GM23338 (cell line): ENCODE results near the gene NHLRC4.

Experiments used
- CREB1 ChIP-seq: fragments of 250-450 bp; sonication (Bioruptor Pico); IDR thresholded peaks from 2 replicates; pipeline ENCODE4 v1.5.0; 2020; ENCODE audit warnings: low read depth, mild to moderate bottlenecking, moderate library complexity
- EZH2 ChIP-seq: fragments of 200-600 bp; sonication (generic); IDR thresholded peaks from one replicate; pipeline ENCODE4 v1.8.0; 2017; ENCODE audit warnings: antibody characterized with exemption, mild to moderate bottlenecking, low read depth; ENCODE audit not compliant: unreplicated experiment
- EZH2phosphoT487 ChIP-seq: fragments of 200-600 bp; sonication (generic); IDR thresholded peaks from one replicate; pipeline ENCODE4 v1.8.1; 2018; ENCODE audit warnings: antibody characterized with exemption; ENCODE audit not compliant: unreplicated experiment
- NANOG ChIP-seq: IDR thresholded peaks from 2 replicates; pipeline ENCODE4 v1.6.1; 2016; ENCODE audit warnings: antibody characterized with exemption, borderline replicate concordance
- POLR2AphosphoS5 ChIP-seq: IDR thresholded peaks from 2 replicates; pipeline ENCODE4 v1.6.1; 2016; ENCODE audit warnings: antibody characterized with exemption, low read depth
- STAT1 ChIP-seq: IDR thresholded peaks from one replicate; pipeline ENCODE4 v1.6.1; 2016; ENCODE audit warnings: antibody characterized with exemption; ENCODE audit not compliant: unreplicated experiment
- ZNF114 ChIP-seq: fragments of 250-450 bp; sonication (Bioruptor Pico); IDR thresholded peaks from 2 replicates; pipeline ENCODE4 v1.5.0; 2020; ENCODE audit warnings: mild to moderate bottlenecking, moderate library complexity
- TF ChIP-seq, protein P1 (sequence below), 2 experiments: fragments of 200-600 bp in 1 of 2; sonication (generic) in 1 of 2; conservative IDR thresholded peaks; 2 replicates each; pipeline versions ENCODE4 v1.5.1 to v1.6.1; 2016 to 2017; ENCODE audit warnings: antibody characterized with exemption in 2 of 2, low read depth in 2 of 2, mild to moderate bottlenecking in 2 of 2, moderate library complexity in 1 of 2
- TF ChIP-seq, protein P2 (sequence below): IDR thresholded peaks from one replicate; pipeline ENCODE4 v1.6.1; 2018; ENCODE audit warnings: antibody characterized with exemption; ENCODE audit not compliant: unreplicated experiment
- TF ChIP-seq, protein P3 (sequence below): IDR thresholded peaks from 2 replicates; pipeline ENCODE4 v1.6.1; 2016; ENCODE audit warnings: antibody characterized with exemption

DNA sequence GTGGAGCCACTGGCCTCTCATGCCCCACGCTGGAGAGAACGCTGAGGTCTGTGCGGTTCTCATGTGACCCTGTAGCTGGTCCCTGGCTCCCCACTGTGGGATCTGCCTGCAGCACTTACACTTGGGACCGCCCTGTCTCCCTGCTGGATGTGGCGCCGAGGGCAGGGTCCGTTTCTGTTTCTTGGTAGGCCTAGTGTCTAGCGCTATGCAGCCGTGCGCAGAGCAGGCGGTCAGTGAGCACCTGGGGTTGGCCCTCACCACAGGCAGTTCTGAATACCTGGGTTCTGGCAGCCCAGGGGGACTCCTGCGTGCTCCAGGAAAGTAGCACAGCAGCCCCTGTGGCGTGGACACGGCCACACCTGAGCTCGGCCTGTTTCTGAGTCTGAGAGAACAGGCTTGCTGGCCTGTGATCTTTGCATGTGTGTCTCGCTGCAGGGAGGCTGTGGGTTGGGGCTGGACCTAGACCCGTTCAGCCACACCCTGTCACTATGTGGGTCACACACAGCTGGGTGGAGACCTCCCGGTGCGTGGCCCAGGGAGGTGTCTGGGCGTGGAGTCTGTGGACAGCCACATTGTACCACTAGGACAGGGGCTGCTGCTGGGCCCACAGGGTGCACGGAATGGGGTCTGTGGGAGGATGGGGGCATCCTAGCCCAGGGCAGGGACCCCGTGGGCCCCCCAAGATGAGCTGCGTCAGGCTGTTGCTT lies 36.5 kb upstream of the NHLRC4 start:
- TF ChIP-seq, protein P1, sequence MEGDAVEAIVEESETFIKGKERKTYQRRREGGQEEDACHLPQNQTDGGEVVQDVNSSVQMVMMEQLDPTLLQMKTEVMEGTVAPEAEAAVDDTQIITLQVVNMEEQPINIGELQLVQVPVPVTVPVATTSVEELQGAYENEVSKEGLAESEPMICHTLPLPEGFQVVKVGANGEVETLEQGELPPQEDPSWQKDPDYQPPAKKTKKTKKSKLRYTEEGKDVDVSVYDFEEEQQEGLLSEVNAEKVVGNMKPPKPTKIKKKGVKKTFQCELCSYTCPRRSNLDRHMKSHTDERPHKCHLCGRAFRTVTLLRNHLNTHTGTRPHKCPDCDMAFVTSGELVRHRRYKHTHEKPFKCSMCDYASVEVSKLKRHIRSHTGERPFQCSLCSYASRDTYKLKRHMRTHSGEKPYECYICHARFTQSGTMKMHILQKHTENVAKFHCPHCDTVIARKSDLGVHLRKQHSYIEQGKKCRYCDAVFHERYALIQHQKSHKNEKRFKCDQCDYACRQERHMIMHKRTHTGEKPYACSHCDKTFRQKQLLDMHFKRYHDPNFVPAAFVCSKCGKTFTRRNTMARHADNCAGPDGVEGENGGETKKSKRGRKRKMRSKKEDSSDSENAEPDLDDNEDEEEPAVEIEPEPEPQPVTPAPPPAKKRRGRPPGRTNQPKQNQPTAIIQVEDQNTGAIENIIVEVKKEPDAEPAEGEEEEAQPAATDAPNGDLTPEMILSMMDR (conservative IDR thresholded peaks at IDR 0.05; ENCODE audit: low read depth in 2 of 2): no peak
- TF ChIP-seq, protein P2, sequence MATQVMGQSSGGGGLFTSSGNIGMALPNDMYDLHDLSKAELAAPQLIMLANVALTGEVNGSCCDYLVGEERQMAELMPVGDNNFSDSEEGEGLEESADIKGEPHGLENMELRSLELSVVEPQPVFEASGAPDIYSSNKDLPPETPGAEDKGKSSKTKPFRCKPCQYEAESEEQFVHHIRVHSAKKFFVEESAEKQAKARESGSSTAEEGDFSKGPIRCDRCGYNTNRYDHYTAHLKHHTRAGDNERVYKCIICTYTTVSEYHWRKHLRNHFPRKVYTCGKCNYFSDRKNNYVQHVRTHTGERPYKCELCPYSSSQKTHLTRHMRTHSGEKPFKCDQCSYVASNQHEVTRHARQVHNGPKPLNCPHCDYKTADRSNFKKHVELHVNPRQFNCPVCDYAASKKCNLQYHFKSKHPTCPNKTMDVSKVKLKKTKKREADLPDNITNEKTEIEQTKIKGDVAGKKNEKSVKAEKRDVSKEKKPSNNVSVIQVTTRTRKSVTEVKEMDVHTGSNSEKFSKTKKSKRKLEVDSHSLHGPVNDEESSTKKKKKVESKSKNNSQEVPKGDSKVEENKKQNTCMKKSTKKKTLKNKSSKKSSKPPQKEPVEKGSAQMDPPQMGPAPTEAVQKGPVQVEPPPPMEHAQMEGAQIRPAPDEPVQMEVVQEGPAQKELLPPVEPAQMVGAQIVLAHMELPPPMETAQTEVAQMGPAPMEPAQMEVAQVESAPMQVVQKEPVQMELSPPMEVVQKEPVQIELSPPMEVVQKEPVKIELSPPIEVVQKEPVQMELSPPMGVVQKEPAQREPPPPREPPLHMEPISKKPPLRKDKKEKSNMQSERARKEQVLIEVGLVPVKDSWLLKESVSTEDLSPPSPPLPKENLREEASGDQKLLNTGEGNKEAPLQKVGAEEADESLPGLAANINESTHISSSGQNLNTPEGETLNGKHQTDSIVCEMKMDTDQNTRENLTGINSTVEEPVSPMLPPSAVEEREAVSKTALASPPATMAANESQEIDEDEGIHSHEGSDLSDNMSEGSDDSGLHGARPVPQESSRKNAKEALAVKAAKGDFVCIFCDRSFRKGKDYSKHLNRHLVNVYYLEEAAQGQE: no peak
- TF ChIP-seq EZH2phosphoT487 (no peak), EZH2 (no peak), STAT1 (no peak), POLR2AphosphoS5 (no peak), NANOG (no peak), ZNF114 (CRISPR knock-in tag) (no peak), CREB1 (CRISPR knock-in tag) (no peak)
- TF ChIP-seq, protein P3, sequence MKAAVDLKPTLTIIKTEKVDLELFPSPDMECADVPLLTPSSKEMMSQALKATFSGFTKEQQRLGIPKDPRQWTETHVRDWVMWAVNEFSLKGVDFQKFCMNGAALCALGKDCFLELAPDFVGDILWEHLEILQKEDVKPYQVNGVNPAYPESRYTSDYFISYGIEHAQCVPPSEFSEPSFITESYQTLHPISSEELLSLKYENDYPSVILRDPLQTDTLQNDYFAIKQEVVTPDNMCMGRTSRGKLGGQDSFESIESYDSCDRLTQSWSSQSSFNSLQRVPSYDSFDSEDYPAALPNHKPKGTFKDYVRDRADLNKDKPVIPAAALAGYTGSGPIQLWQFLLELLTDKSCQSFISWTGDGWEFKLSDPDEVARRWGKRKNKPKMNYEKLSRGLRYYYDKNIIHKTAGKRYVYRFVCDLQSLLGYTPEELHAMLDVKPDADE: no peak
